Suprapubic skin (tissue), 4 donors: Measurements from ENCODE around the gene MAGEB3. TPM values are rescaled to one million over a fixed set of nuclear protein-coding genes. Genes with fewer than 3 reads are reported as not detected.

Source experiments
- DNase-seq, 2 donors: peaks; one replicate each; pipeline ENCODE4 v3.0.0-alpha.2; 2019; ENCODE audit warnings: low spot score in 2 of 2
- H3K27ac ChIP-seq: fragments of 200-600 bp; sonication (generic); one replicate; pipeline ENCODE4 v1.5.1; 2019
- H3K27me3 ChIP-seq: fragments of 200-600 bp; sonication (generic); one replicate; pipeline ENCODE4 v1.5.1; 2019
- H3K36me3 ChIP-seq: fragments of 200-600 bp; sonication (generic); one replicate; pipeline ENCODE4 v1.5.1; 2019
- H3K4me1 ChIP-seq: fragments of 200-600 bp; sonication (generic); one replicate; pipeline ENCODE4 v1.5.1; 2019
- H3K4me3 ChIP-seq: fragments of 200-600 bp; sonication (generic); one replicate; pipeline ENCODE4 v1.5.1; 2019; ENCODE audit warnings: mild to moderate bottlenecking
- H3K9me3 ChIP-seq: fragments of 200-600 bp; sonication (generic); one replicate; pipeline ENCODE4 v1.5.1; 2019
- CTCF ChIP-seq, 2 donors: fragments of 200-600 bp in 1 of 2; fragments of 450-650 bp in 1 of 2; sonication (generic) in 1 of 2; IDR thresholded peaks; one replicate each; pipeline ENCODE4 v1.5.1; 2016 to 2019; ENCODE audit warnings: antibody characterized with exemption in 2 of 2, mild to moderate bottlenecking in 1 of 2, moderate library complexity in 1 of 2
- EP300 ChIP-seq: sonication (generic); formaldehyde crosslinking; IDR thresholded peaks from one replicate; pipeline ENCODE4 v1.6.1; 2017; ENCODE audit warnings: antibody characterized with exemption
- POLR2A ChIP-seq, 2 donors: fragments of 450-650 bp; IDR thresholded peaks; one replicate each; pipeline ENCODE4 v1.6.1; 2017; ENCODE audit warnings: antibody characterized with exemption in 2 of 2, mild to moderate bottlenecking in 2 of 2, moderate library complexity in 2 of 2
- POLR2AphosphoS5 ChIP-seq, 3 donors: sonication (generic); formaldehyde crosslinking; IDR thresholded peaks; one replicate each; pipeline ENCODE4 v1.6.1; 2017; ENCODE audit warnings: antibody characterized with exemption in 3 of 3
- WGBS: methylation state at CpG from one replicate; pipeline ENCODE4 v1.1.5; 2018; 5-methylcytosine and 5-hydroxymethylcytosine counted together
- total RNA-seq, 4 donors: library from RNA; depleted of rRNA; stranded (reverse); fragments of >200 nt; gene quantifications; one replicate each; pipeline ENCODE4 v1.1.0, GENCODE V29; 2016

Gene MAGEB3
- total RNA-seq, 4 donors from 2014 or later = not detected

- Histone ChIP-seq H3K27ac (no peak overlapping the region), H3K4me3 (no peak overlapping the region), H3K27me3 (no peaks in the 10 kb centered on the region), H3K9me3 (no peaks in the 10 kb centered on the region), H3K4me1 (no peaks in the 10 kb centered on the region), H3K36me3 (no peaks in the 10 kb centered on the region)
- no peak for TF ChIP-seq POLR2AphosphoS5 (IDR thresholded peaks at IDR 0.05)
- no peak for TF ChIP-seq POLR2A (IDR thresholded peaks at IDR 0.05)
- TF ChIP-seq CTCF (IDR thresholded peaks at IDR 0.05) = no peak
- DNase-seq = no peak
- 65% methylated on average over 4 of the region's 4 CpGs for WGBS
Observed at GRCh38 chrX:30248854-30249253, 18.4 kb downstream of the MAGEB3 start.

- no peak for DNase-seq
- Histone ChIP-seq H3K4me1 (no peaks in the 10 kb centered on the region), H3K4me3 (no peak overlapping the region), H3K27me3 (no peaks in the 10 kb centered on the region), H3K27ac (no peak overlapping the region), H3K9me3 (no peaks in the 10 kb centered on the region), H3K36me3 (no peaks in the 10 kb centered on the region)
- TF ChIP-seq POLR2A (IDR thresholded peaks at IDR 0.05) (no peak), CTCF (IDR thresholded peaks at IDR 0.05) (no peak), POLR2AphosphoS5 (IDR thresholded peaks at IDR 0.05) (no peak), EP300 (no peak)
- WGBS = 69% methylated on average over 1 of the region's 1 CpG
Observed at GRCh38 chrX:30253257-30253656, 22.8 kb downstream of the MAGEB3 start.

DNA sequence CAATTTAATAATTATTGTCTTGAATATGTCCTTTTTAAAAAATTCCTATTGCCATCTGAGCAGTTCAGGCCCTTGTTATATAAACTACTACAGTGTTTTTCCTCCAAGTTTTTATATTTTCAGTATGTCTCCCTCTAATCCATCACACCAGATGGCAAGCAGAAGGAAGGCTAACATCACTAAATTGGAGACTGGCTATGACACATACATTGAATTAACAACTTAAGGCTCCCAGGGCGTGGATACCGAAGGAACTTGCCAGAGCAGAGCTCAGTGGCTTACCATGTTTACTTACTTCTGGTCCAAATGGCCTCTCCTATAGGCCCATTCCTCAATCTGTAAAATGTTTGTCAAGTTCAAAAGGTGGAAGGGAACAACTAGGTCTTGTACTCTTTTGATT is 29.5 kb downstream of the MAGEB3 start:
- H3K9me3 ChIP-seq = no peaks in the 10 kb centered on the region
- H3K27me3 ChIP-seq = no peaks in the 10 kb centered on the region
- H3K27ac ChIP-seq = no peak overlapping the region
- no peaks in the 10 kb centered on the region for H3K36me3 ChIP-seq
- H3K4me1 ChIP-seq = no peaks in the 10 kb centered on the region
- DNase-seq = no peak
- no peak overlapping the region for H3K4me3 ChIP-seq
- no peak for TF ChIP-seq EP300
- no peak for TF ChIP-seq POLR2AphosphoS5 (IDR thresholded peaks at IDR 0.05)
- no peak for TF ChIP-seq CTCF (IDR thresholded peaks at IDR 0.05)
- TF ChIP-seq POLR2A (IDR thresholded peaks at IDR 0.05) = no peak
- WGBS = 42% methylated on average over 2 of the region's 2 CpGs

GRCh38 chrX:30261012-30261411 is 30.6 kb downstream of the MAGEB3 start:
- DNase-seq = no peak
- Histone ChIP-seq H3K27me3 (no peaks in the 10 kb centered on the region), H3K9me3 (no peaks in the 10 kb centered on the region), H3K4me3 (no peak overlapping the region), H3K4me1 (no peaks in the 10 kb centered on the region), H3K27ac (no peak overlapping the region), H3K36me3 (no peaks in the 10 kb centered on the region)
- TF ChIP-seq EP300 (no peak), POLR2AphosphoS5 (IDR thresholded peaks at IDR 0.05) (no peak), POLR2A (IDR thresholded peaks at IDR 0.05) (no peak), CTCF (IDR thresholded peaks at IDR 0.05) (no peak)

GRCh38 chrX:30262763-30263162 is 32.3 kb downstream of the MAGEB3 start:
- WGBS = 80% methylated on average over 1 of the region's 1 CpG
- no peak overlapping the region for H3K27ac ChIP-seq
- no peak for TF ChIP-seq POLR2AphosphoS5 (IDR thresholded peaks at IDR 0.05)
- no peak for TF ChIP-seq EP300
- TF ChIP-seq CTCF (IDR thresholded peaks at IDR 0.05) = no peak
- TF ChIP-seq POLR2A (IDR thresholded peaks at IDR 0.05) = no peak
- no peak overlapping the region for H3K4me3 ChIP-seq
- no peaks in the 10 kb centered on the region for H3K9me3 ChIP-seq
- no peak for DNase-seq
- no peaks in the 10 kb centered on the region for H3K36me3 ChIP-seq
- H3K4me1 ChIP-seq = no peaks in the 10 kb centered on the region
- no peaks in the 10 kb centered on the region for H3K27me3 ChIP-seq
